Neural progenitor cell (in vitro differentiated cells): Measurements from ENCODE around the gene SRPK1. TPM values are rescaled to one million over a fixed set of nuclear protein-coding genes. Genes with fewer than 3 reads are reported as not detected.
"Not testable (repeated sequence)": the region's sequence is repeated elsewhere in the genome, so short reads cannot be mapped to it uniquely, and the experiment has no call there.

Experiments
- DNase-seq: peaks from one replicate; pipeline ENCODE4 v3.0.0-alpha.2; 2016; ENCODE audit warnings: low spot score
- H2AFZ ChIP-seq: fragments of 200-600 bp; sonication (generic); replicated peaks from 2 replicates; pipeline ENCODE4 v1.6.1; 2016; ENCODE audit warnings: antibody characterized with exemption
- H3F3A ChIP-seq: fragments of 200-600 bp; sonication (generic); 2 replicates; pipeline ENCODE4 v1.6.1; 2016; ENCODE audit warnings: antibody characterized with exemption, low read depth
- H3K27ac ChIP-seq: fragments of 200-600 bp; sonication (generic); 2 replicates; pipeline ENCODE4 v1.5.1; 2016; ENCODE audit warnings: mild to moderate bottlenecking
- H3K27me3 ChIP-seq: fragments of 200-600 bp; sonication (generic); 2 replicates; pipeline ENCODE4 v1.6.1; 2016; ENCODE audit warnings: mild to moderate bottlenecking, moderate library complexity
- H3K36me3 ChIP-seq: fragments of 200-600 bp; sonication (generic); 2 replicates; pipeline ENCODE4 v1.5.1; 2016
- H3K4me1 ChIP-seq: fragments of 200-600 bp; sonication (generic); 2 replicates; pipeline ENCODE4 v1.6.1; 2016; ENCODE audit warnings: mixed run types
- H3K4me2 ChIP-seq: fragments of 200-600 bp; sonication (generic); 2 replicates; pipeline ENCODE4 v1.6.1; 2016
- H3K4me3 ChIP-seq: fragments of 200-600 bp; sonication (generic); 2 replicates; pipeline ENCODE4 v1.5.1; 2016
- H3K79me2 ChIP-seq: fragments of 200-600 bp; sonication (generic); 2 replicates; pipeline ENCODE4 v1.6.1; 2016; ENCODE audit warnings: low read depth
- H3K9ac ChIP-seq: fragments of 200-600 bp; sonication (generic); 2 replicates; pipeline ENCODE4 v1.6.1; 2016
- H3K9me3 ChIP-seq: fragments of 200-600 bp; sonication (generic); 2 replicates; pipeline ENCODE4 v1.5.1; 2016; ENCODE audit warnings: low read depth
- H4K20me1 ChIP-seq: fragments of 200-600 bp; sonication (generic); 2 replicates; pipeline ENCODE4 v1.6.1; 2016; ENCODE audit warnings: low read depth
- H3K27ac Mint-ChIP-seq: 3 replicates; pipeline ENCODE4 v1.8.0; 2021; ENCODE audit warnings: mixed read lengths
- H3K27me3 Mint-ChIP-seq: 2 replicates; pipeline ENCODE4 v1.8.0; 2022; ENCODE audit warnings: low read depth, mild to moderate bottlenecking, inconsistent platforms, moderate library complexity, mixed read lengths; ENCODE audit not compliant: insufficient read depth
- H3K36me3 Mint-ChIP-seq: 3 replicates; pipeline ENCODE4 v1.8.0; 2021; ENCODE audit warnings: mixed read lengths
- H3K4me1 Mint-ChIP-seq: 3 replicates; pipeline ENCODE4 v1.8.0; 2021; ENCODE audit warnings: mixed read lengths
- H3K4me3 Mint-ChIP-seq: 3 replicates; pipeline ENCODE4 v1.8.0; 2021; ENCODE audit warnings: mild to moderate bottlenecking, moderate library complexity, mixed read lengths
- H3K9me3 Mint-ChIP-seq: 3 replicates; pipeline ENCODE4 v1.8.0; 2020; ENCODE audit warnings: mixed read lengths
- CTCF ChIP-seq: fragments of 200-600 bp; sonication (generic); IDR thresholded peaks from 2 replicates; pipeline ENCODE4 v1.5.1; 2017; ENCODE audit warnings: antibody characterized with exemption, mild to moderate bottlenecking
- EZH2 ChIP-seq: fragments of 200-600 bp; sonication (generic); IDR thresholded peaks from 2 replicates; pipeline ENCODE4 v1.6.1; 2017; ENCODE audit warnings: antibody characterized with exemption, mild to moderate bottlenecking, moderate library complexity
- EZH2phosphoT487 ChIP-seq: fragments of 200-600 bp; sonication (generic); IDR thresholded peaks from 2 replicates; pipeline ENCODE4 v1.6.1; 2017; ENCODE audit warnings: antibody characterized with exemption
- total RNA-seq: library from RNA; depleted of rRNA; stranded (reverse); fragments of >200 nt; gene quantifications from 2 replicates; pipeline ENCODE4 v1.2.3, GENCODE V29; 2015; ENCODE audit warnings: low replicate concordance

SRPK1 gene
- total RNA-seq, 1 donor from 2014 or later, result 181 TPM

GRCh38 chr6:35943390-35943789 is 22.5 kb upstream of the SRPK1 start:
- H3K4me1 Mint-ChIP-seq, result no peaks in the 10 kb centered on the region
- TF ChIP-seq EZH2, result no peak
- TF ChIP-seq CTCF, result no peak
- TF ChIP-seq EZH2phosphoT487, result no peak
- H3K27ac ChIP-seq, result no peak overlapping the region
- H3K27me3 ChIP-seq, result no peaks in the 10 kb centered on the region
- H3K9me3 ChIP-seq, result no peaks in the 10 kb centered on the region
- no peak overlapping the region for H2AFZ ChIP-seq
- DNase-seq, result no peak
- H3K4me3 ChIP-seq, result no peak overlapping the region
- no peak overlapping the region for H3K9ac ChIP-seq
- no peak overlapping the region for H3K4me2 ChIP-seq
- peaks cover 8% of the 10 kb centered on the region for H3K9me3 Mint-ChIP-seq
- H3K79me2 ChIP-seq, result no peaks in the 10 kb centered on the region
- H3K27ac Mint-ChIP-seq, result no peak overlapping the region
- H3K27me3 Mint-ChIP-seq, result peaks cover 4% of the 10 kb centered on the region
- H4K20me1 ChIP-seq, result no peaks in the 10 kb centered on the region
- H3F3A ChIP-seq, result no peaks in the 10 kb centered on the region
- H3K4me1 ChIP-seq, result no peaks in the 10 kb centered on the region
- no peaks in the 10 kb centered on the region for H3K36me3 Mint-ChIP-seq
- H3K4me3 Mint-ChIP-seq, result no peak overlapping the region
- no peaks in the 10 kb centered on the region for H3K36me3 ChIP-seq

GRCh38 chr6:35942355-35942754 is 21.5 kb upstream of the SRPK1 start:
- H3K36me3 ChIP-seq, result no peaks in the 10 kb centered on the region
- H3K9me3 ChIP-seq, result no peaks in the 10 kb centered on the region
- Mint-ChIP-seq H3K36me3 (no peaks in the 10 kb centered on the region), H3K4me3 (no peak overlapping the region), H3K4me1 (no peaks in the 10 kb centered on the region), H3K9me3 (peaks cover 8% of the 10 kb centered on the region), H3K27ac (no peak overlapping the region), H3K27me3 (peaks cover 6% of the 10 kb centered on the region)
- no peak overlapping the region for H2AFZ ChIP-seq
- no peak overlapping the region for H3K27ac ChIP-seq
- no peak overlapping the region for H3K4me2 ChIP-seq
- H3K27me3 ChIP-seq, result no peaks in the 10 kb centered on the region
- H3F3A ChIP-seq, result no peaks in the 10 kb centered on the region
- TF ChIP-seq CTCF (no peak), EZH2 (no peak), EZH2phosphoT487 (no peak)
- no peaks in the 10 kb centered on the region for H4K20me1 ChIP-seq
- H3K4me1 ChIP-seq, result no peaks in the 10 kb centered on the region
- no peaks in the 10 kb centered on the region for H3K79me2 ChIP-seq
- H3K9ac ChIP-seq, result no peak overlapping the region
- DNase-seq, result no peak
- H3K4me3 ChIP-seq, result no peak overlapping the region

GRCh38 chr6:35941170-35941569 is 20.3 kb upstream of the SRPK1 start:
- not testable (repeated sequence) for H3K4me1 ChIP-seq, H2AFZ ChIP-seq, H3K27ac ChIP-seq, H3K27ac Mint-ChIP-seq, H3K79me2 ChIP-seq, H3F3A ChIP-seq, H3K4me1 Mint-ChIP-seq, H4K20me1 ChIP-seq, H3K36me3 Mint-ChIP-seq, H3K4me3 ChIP-seq, H3K9me3 ChIP-seq, H3K4me2 ChIP-seq, DNase-seq, H3K9ac ChIP-seq, H3K27me3 Mint-ChIP-seq, H3K4me3 Mint-ChIP-seq, H3K27me3 ChIP-seq, H3K36me3 ChIP-seq
- peaks cover 11% of the 10 kb centered on the region for H3K9me3 Mint-ChIP-seq

GRCh38 chr6:35940014-35940413 is 19.1 kb upstream of the SRPK1 start:
- not testable (repeated sequence) for H3K27ac Mint-ChIP-seq, H3K36me3 ChIP-seq, H3K27me3 ChIP-seq, H3K9ac ChIP-seq, DNase-seq, H3K4me1 ChIP-seq, H3K9me3 ChIP-seq, H3K4me3 ChIP-seq, H3K36me3 Mint-ChIP-seq, H4K20me1 ChIP-seq, H3K4me2 ChIP-seq, H2AFZ ChIP-seq, H3F3A ChIP-seq, H3K27me3 Mint-ChIP-seq, H3K79me2 ChIP-seq, H3K27ac ChIP-seq, H3K4me3 Mint-ChIP-seq, H3K4me1 Mint-ChIP-seq
- peaks cover 11% of the 10 kb centered on the region for H3K9me3 Mint-ChIP-seq

GRCh38 chr6:35939259-35939658 is 18.4 kb upstream of the SRPK1 start:
- H3K9ac ChIP-seq, H3K79me2 ChIP-seq, H3K9me3 ChIP-seq, H4K20me1 ChIP-seq, H3K36me3 ChIP-seq, H3K36me3 Mint-ChIP-seq, H3K4me3 Mint-ChIP-seq, H3K27ac ChIP-seq, H3K27ac Mint-ChIP-seq, H3K4me1 ChIP-seq, H3F3A ChIP-seq, H3K4me3 ChIP-seq, H3K27me3 ChIP-seq, H3K4me2 ChIP-seq, H3K4me1 Mint-ChIP-seq, DNase-seq, H2AFZ ChIP-seq, H3K27me3 Mint-ChIP-seq: not testable (repeated sequence)
- peaks cover 11% of the 10 kb centered on the region for H3K9me3 Mint-ChIP-seq
